HL-60 (cell line): Measurements from ENCODE around the gene EEF1AKMT2.

Source experiments
- DNase-seq, 2 experiments: peaks; one replicate each; pipeline ENCODE4 v3.0.0-alpha.2; 2010 to 2020; ENCODE audit warnings: low read depth in 1 of 2, low spot score in 1 of 2
- H3K27ac ChIP-seq: fragments of 250-450 bp; sonication (Bioruptor Pico); replicated peaks from 2 replicates; pipeline ENCODE4 v1.5.1; 2020; ENCODE audit warnings: mild to moderate bottlenecking, moderate library complexity
- H3K27me3 ChIP-seq: fragments of 250-450 bp; sonication (Bioruptor Pico); 2 replicates; pipeline ENCODE4 v1.5.1; 2021; ENCODE audit warnings: mild to moderate bottlenecking, moderate library complexity; ENCODE audit not compliant: insufficient read depth, poor library complexity, severe bottlenecking
- H3K4me3 ChIP-seq: replicated peaks from 2 replicates; pipeline ENCODE4 v1.5.1; 2011; ENCODE audit warnings: mild to moderate bottlenecking, control low read depth, low read length; ENCODE audit not compliant: insufficient read depth
- GABPA ChIP-seq: IDR thresholded peaks from 2 replicates; pipeline ENCODE4 v1.6.1; 2012; ENCODE audit warnings: low read depth
- POLR2AphosphoS5 ChIP-seq: IDR thresholded peaks from 2 replicates; pipeline ENCODE4 v1.6.1; 2012; ENCODE audit warnings: low read depth
- SPI1 ChIP-seq: IDR thresholded peaks from 2 replicates; pipeline ENCODE4 v1.6.1; 2012; ENCODE audit warnings: low read depth, mild to moderate bottlenecking, borderline replicate concordance
- TF ChIP-seq, protein P1 (sequence below): IDR thresholded peaks from one replicate; pipeline ENCODE4 v1.5.1; 2011; ENCODE audit warnings: low read length, control low read depth, inconsistent platforms; ENCODE audit not compliant: insufficient read depth
- TF ChIP-seq, protein P2 (sequence below): IDR thresholded peaks from 2 replicates; pipeline ENCODE4 v1.6.1; 2012; ENCODE audit warnings: low read depth; ENCODE audit not compliant: insufficient replicate concordance

Gene EEF1AKMT2

DNA sequence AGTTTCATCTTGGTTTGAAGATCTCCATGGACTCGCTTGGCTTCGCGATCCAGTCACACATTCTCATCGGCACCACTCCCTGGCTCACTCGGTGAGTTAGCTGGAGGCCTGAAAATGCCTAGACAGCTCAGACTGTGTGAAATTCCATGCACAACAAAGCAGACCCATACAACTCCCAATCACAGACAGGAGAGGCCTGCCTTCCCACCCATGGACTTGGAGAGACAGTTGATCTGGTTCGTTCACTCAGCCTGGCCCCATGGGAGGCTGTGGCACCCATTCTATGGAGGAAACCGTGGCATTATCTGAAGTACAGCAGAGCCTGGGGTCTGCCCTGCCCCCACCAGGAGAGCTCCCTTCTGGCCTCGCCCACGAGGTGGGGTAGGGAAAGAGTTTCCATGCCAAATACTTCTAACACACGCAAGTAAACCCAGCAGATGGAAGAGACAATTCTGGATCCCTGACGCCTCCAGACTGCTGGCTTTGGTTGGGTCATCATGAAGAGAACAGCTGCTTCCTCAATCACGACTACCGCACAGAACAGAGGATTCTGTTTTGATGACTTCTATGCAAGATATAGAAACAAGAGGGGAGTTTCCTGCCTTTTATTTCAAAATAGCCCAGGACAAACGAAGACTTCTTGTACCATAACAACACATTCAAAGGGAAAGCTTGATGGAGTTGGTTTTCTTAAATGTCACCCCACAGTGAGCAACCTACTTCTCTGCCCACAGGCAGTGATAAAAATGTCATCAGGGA is 63.4 kb downstream of the EEF1AKMT2 start:
- Histone ChIP-seq H3K27me3 (no peaks in the 10 kb centered on the region), H3K27ac (peak overlapping the region; percentile 17; the same call in 1 of the 2 replicates), H3K4me3 (no peak overlapping the region)
- peak in 1 of 2 experiments; percentile 53 for DNase-seq
- TF ChIP-seq, protein P1, sequence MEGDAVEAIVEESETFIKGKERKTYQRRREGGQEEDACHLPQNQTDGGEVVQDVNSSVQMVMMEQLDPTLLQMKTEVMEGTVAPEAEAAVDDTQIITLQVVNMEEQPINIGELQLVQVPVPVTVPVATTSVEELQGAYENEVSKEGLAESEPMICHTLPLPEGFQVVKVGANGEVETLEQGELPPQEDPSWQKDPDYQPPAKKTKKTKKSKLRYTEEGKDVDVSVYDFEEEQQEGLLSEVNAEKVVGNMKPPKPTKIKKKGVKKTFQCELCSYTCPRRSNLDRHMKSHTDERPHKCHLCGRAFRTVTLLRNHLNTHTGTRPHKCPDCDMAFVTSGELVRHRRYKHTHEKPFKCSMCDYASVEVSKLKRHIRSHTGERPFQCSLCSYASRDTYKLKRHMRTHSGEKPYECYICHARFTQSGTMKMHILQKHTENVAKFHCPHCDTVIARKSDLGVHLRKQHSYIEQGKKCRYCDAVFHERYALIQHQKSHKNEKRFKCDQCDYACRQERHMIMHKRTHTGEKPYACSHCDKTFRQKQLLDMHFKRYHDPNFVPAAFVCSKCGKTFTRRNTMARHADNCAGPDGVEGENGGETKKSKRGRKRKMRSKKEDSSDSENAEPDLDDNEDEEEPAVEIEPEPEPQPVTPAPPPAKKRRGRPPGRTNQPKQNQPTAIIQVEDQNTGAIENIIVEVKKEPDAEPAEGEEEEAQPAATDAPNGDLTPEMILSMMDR: no peak
- TF ChIP-seq POLR2AphosphoS5 (peak; percentile 24; the same call in 1 of the 2 replicates), GABPA (no peak)

DNA sequence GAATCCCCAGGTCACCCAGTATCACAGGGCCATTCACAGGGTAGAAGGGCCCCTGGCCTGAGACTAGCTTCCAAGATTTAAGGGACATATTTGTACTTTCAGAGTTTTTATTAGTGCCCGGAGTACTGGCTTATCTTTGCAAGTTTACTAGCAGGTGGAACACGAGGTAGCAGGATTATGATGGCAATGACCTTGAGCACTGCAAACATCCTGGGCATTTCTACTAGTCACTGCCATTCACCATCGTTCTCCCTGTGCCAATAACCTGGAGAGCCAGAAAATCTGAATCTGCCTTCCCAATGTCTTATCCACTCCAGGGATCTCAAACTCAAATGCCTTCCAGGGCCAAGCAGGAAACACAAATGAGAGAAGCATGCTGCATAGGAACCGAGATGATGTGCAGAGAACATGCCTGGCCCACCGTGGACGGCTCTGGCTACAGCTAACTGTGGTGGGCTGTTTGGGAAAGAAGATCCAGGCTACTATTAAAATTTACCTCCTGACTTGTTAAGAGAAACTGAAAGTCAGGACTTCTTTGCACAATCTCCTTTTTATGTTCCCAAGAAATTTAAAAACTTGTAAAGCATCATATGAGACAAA is 64.2 kb downstream of the EEF1AKMT2 start:
- Histone ChIP-seq H3K27me3 (no peaks in the 10 kb centered on the region), H3K27ac (no peak overlapping the region), H3K4me3 (no peak overlapping the region)
- TF ChIP-seq GABPA (no peak), SPI1 (no peak), POLR2AphosphoS5 (no peak)
- TF ChIP-seq, protein P2, sequence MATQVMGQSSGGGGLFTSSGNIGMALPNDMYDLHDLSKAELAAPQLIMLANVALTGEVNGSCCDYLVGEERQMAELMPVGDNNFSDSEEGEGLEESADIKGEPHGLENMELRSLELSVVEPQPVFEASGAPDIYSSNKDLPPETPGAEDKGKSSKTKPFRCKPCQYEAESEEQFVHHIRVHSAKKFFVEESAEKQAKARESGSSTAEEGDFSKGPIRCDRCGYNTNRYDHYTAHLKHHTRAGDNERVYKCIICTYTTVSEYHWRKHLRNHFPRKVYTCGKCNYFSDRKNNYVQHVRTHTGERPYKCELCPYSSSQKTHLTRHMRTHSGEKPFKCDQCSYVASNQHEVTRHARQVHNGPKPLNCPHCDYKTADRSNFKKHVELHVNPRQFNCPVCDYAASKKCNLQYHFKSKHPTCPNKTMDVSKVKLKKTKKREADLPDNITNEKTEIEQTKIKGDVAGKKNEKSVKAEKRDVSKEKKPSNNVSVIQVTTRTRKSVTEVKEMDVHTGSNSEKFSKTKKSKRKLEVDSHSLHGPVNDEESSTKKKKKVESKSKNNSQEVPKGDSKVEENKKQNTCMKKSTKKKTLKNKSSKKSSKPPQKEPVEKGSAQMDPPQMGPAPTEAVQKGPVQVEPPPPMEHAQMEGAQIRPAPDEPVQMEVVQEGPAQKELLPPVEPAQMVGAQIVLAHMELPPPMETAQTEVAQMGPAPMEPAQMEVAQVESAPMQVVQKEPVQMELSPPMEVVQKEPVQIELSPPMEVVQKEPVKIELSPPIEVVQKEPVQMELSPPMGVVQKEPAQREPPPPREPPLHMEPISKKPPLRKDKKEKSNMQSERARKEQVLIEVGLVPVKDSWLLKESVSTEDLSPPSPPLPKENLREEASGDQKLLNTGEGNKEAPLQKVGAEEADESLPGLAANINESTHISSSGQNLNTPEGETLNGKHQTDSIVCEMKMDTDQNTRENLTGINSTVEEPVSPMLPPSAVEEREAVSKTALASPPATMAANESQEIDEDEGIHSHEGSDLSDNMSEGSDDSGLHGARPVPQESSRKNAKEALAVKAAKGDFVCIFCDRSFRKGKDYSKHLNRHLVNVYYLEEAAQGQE: no peak
- TF ChIP-seq, protein P1: no peak
- DNase-seq: no peak

DNA sequence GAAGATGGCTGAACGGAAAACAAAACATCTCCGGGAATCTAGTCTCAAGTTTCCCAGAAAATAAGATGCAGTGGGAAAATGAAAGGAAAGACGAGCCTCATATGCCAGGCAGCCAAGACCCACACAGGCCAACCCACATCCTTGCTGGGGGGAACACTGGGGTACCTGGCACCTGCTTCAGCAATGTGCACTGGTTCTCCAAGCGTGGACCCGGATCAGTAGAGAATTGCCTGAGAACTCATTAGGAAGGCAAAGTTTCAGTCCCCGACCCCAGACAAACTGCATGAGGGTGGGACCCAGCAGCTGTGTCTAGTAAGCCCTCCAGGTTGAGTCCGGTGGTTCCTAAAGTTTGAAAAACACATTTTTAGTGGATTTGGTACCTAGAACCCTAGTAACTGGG is 65.9 kb downstream of the EEF1AKMT2 start:
- TF ChIP-seq, protein P1: no peak
- TF ChIP-seq POLR2AphosphoS5 (no peak), GABPA (no peak), SPI1 (no peak)
- TF ChIP-seq, protein P2: no peak
- Histone ChIP-seq H3K4me3 (no peak overlapping the region), H3K27ac (no peak overlapping the region), H3K27me3 (no peaks in the 10 kb centered on the region)
- DNase-seq: no peak
